ENCODE data around the gene CNTNAP4. TPM values are rescaled to one million over a fixed set of nuclear protein-coding genes. Genes with fewer than 3 reads are reported as not detected.

The CNTNAP4 gene
- polyA plus RNA-seq, 1 of the 3 experiments (the other 2 are of a cell fraction): not detected

GRCh38 chr16:76532188-76532973, 255.2 kb downstream of the CNTNAP4 start:
- no peak for DNase-seq
- no peak overlapping the region for H3K27ac ChIP-seq (ENCODE audit: low read depth in 2 of 2, low read length in 1 of 2)
- H3K4me1 ChIP-seq (ENCODE audit: control insufficient read depth in 1 of 2, insufficient read depth in 2 of 2, low read depth in 1 of 2, low read length in 1 of 2): no peaks in the 10 kb centered on the region; a peak in 1 of 4 replicates
- no peaks in the 10 kb centered on the region for H3F3A ChIP-seq (replicated peaks; ENCODE audit: insufficient read depth)
- POLR2A ChIA-PET: no interaction called here
- H2AFZ ChIP-seq (ENCODE audit: low read depth): no peak overlapping the region
- no peaks in the 10 kb centered on the region for H3K27me3 ChIP-seq (ENCODE audit: insufficient read depth)
- no peaks in the 10 kb centered on the region for H3K36me3 ChIP-seq (replicated peaks in 1 of 2; ENCODE audit: control insufficient read depth in 1 of 2, insufficient read depth in 2 of 2, low read length in 1 of 2)
- CTCF ChIA-PET: no interaction called here
- no peaks in the 10 kb centered on the region for H4K20me1 ChIP-seq (ENCODE audit: insufficient read depth)
- no peak overlapping the region for H3K9ac ChIP-seq
- TF ChIP-seq POLR2AphosphoS5 (IDR thresholded peaks at IDR 0.05; ENCODE audit: low read depth, low read length) (no peak), FOXJ3 (CRISPR knock-in tag; IDR thresholded peaks at IDR 0.05) (no peak), RFX5 (IDR thresholded peaks at IDR 0.05; ENCODE audit: low read length) (no peak), RXRA (IDR thresholded peaks at IDR 0.05; ENCODE audit: borderline replicate concordance, low read depth) (no peak), GATA2 (CRISPR knock-in tag; IDR thresholded peaks at IDR 0.05) (no peak), ELF1 (IDR thresholded peaks at IDR 0.05) (no peak), ZBTB33 (IDR thresholded peaks at IDR 0.05; ENCODE audit: borderline replicate concordance, low read depth) (no peak), MXI1 (IDR thresholded peaks at IDR 0.05; ENCODE audit: low read depth, low read length) (no peak), EZH2phosphoT487 (IDR thresholded peaks at IDR 0.05; ENCODE audit: borderline replicate concordance, low read depth) (no peak), NFIC (IDR thresholded peaks at IDR 0.05; ENCODE audit: borderline replicate concordance) (no peak), RCOR1 (IDR thresholded peaks at IDR 0.05; ENCODE audit: low read length) (no peak), TEAD4 (IDR thresholded peaks at IDR 0.05; ENCODE audit: borderline replicate concordance, insufficient read depth) (no peak), TCF12 (IDR thresholded peaks at IDR 0.05) (no peak), JUND (IDR thresholded peaks at IDR 0.05) (no peak), GABPA (IDR thresholded peaks at IDR 0.05; ENCODE audit: low read depth) (no peak)
- TF ChIP-seq, protein P1, sequence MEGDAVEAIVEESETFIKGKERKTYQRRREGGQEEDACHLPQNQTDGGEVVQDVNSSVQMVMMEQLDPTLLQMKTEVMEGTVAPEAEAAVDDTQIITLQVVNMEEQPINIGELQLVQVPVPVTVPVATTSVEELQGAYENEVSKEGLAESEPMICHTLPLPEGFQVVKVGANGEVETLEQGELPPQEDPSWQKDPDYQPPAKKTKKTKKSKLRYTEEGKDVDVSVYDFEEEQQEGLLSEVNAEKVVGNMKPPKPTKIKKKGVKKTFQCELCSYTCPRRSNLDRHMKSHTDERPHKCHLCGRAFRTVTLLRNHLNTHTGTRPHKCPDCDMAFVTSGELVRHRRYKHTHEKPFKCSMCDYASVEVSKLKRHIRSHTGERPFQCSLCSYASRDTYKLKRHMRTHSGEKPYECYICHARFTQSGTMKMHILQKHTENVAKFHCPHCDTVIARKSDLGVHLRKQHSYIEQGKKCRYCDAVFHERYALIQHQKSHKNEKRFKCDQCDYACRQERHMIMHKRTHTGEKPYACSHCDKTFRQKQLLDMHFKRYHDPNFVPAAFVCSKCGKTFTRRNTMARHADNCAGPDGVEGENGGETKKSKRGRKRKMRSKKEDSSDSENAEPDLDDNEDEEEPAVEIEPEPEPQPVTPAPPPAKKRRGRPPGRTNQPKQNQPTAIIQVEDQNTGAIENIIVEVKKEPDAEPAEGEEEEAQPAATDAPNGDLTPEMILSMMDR (IDR thresholded peaks at IDR 0.05): no peak
- TF ChIP-seq, protein P2, sequence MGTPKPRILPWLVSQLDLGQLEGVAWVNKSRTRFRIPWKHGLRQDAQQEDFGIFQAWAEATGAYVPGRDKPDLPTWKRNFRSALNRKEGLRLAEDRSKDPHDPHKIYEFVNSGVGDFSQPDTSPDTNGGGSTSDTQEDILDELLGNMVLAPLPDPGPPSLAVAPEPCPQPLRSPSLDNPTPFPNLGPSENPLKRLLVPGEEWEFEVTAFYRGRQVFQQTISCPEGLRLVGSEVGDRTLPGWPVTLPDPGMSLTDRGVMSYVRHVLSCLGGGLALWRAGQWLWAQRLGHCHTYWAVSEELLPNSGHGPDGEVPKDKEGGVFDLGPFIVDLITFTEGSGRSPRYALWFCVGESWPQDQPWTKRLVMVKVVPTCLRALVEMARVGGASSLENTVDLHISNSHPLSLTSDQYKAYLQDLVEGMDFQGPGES (IDR thresholded peaks at IDR 0.05; ENCODE audit: low read depth, low read length): no peak
- no peak overlapping the region for H3K4me3 ChIP-seq (ENCODE audit: low read depth in 2 of 2, low read length in 1 of 2)
- no peaks in the 10 kb centered on the region for H3K9me3 ChIP-seq
- WGBS (ENCODE audit: low lambda C conversion rate): 23% methylated on average over 5 of the region's 5 CpGs
- H3K4me2 ChIP-seq: no peak overlapping the region
- no peaks in the 10 kb centered on the region for H3K9me2 ChIP-seq
- no peaks in the 10 kb centered on the region for H3K79me2 ChIP-seq (ENCODE audit: insufficient read depth)

Measured in SK-N-SH (cell line).